Measurements from ENCODE around the gene HSD3B1.
"Not testable (repeated sequence)": the region's sequence is repeated elsewhere in the genome, so short reads cannot be mapped to it uniquely, and the experiment has no call there.

HSD3B1 gene

DNA sequence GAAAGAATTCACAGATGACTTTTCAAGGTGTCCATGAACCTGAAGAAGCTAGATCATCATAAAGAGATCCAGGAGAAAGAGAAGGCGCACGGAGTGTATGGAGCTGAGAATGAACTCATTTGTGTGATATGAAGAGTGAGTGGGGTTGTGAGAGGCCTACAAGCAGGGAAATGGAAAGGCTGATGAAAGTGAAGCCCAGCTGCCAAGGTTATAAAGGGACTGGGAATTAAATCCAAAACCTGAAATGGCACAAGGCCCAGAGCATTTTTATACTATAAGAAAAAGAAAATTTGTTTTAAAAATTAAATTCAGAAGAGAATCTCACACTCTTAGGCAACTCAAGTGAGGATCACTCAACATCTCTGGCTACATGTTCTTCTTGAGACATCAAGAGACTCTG, 43.4 kb downstream of the HSD3B1 start:
- no peak for DNase-seq (ENCODE audit: low read depth)
- TF ChIP-seq, protein P1, sequence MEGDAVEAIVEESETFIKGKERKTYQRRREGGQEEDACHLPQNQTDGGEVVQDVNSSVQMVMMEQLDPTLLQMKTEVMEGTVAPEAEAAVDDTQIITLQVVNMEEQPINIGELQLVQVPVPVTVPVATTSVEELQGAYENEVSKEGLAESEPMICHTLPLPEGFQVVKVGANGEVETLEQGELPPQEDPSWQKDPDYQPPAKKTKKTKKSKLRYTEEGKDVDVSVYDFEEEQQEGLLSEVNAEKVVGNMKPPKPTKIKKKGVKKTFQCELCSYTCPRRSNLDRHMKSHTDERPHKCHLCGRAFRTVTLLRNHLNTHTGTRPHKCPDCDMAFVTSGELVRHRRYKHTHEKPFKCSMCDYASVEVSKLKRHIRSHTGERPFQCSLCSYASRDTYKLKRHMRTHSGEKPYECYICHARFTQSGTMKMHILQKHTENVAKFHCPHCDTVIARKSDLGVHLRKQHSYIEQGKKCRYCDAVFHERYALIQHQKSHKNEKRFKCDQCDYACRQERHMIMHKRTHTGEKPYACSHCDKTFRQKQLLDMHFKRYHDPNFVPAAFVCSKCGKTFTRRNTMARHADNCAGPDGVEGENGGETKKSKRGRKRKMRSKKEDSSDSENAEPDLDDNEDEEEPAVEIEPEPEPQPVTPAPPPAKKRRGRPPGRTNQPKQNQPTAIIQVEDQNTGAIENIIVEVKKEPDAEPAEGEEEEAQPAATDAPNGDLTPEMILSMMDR (IDR thresholded peaks at IDR 0.05; ENCODE audit: low read depth, low read length, missing control alignments) = no peak

DNA sequence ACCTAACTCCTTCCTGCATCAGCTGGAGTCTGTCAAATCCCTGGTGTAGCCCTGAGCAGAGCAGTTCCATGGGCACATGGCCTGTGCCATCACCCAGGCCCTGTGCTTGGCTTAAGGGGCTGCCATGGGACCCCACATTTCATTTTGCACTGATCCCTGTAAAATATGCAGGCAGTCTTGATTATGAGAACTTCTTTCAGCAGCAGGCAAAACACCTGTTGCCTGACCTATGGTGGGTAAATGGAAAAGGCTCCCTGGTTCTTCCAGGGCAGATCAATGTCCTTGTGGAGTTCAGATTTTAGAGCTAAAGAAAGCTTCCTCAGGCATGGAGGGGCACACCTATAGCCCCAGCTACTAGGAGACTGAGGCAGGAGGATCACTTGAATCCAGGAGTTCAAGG, 44.2 kb downstream of the HSD3B1 start:
- DNase-seq (ENCODE audit: low read depth) = no peak
- TF ChIP-seq, protein P1 (IDR thresholded peaks at IDR 0.05; ENCODE audit: low read depth, low read length, missing control alignments) = no peak
- H3K4me3 ChIP-seq (ENCODE audit: low read depth, low read length) = no peak overlapping the region

More for the DNA sequence above, 43.4 kb downstream of the HSD3B1 start:
- no peak overlapping the region for H3K4me3 ChIP-seq (ENCODE audit: low read depth, low read length)

DNA sequence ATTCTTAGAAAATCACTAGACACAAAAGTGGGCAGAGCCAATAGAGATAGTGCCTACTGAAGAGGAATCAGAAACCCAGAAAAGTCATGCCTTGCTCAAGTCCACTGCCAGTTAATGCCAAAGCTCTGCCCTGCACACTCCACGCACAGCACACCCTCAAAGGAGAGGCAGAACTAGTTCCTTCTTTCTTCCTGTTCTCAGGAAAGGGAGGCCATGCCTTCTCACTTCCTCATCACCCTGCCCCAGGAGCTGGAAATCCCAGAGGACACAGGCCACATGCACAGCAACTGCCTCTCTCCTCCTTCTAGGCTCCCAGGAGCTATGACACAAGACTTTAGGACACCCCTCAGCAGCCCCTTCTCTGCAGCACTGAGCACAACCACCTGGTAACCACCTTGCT, 45.6 kb downstream of the HSD3B1 start:
- DNase-seq (ENCODE audit: low read depth); H3K4me3 ChIP-seq (ENCODE audit: low read depth, low read length): not testable (repeated sequence)

DNA sequence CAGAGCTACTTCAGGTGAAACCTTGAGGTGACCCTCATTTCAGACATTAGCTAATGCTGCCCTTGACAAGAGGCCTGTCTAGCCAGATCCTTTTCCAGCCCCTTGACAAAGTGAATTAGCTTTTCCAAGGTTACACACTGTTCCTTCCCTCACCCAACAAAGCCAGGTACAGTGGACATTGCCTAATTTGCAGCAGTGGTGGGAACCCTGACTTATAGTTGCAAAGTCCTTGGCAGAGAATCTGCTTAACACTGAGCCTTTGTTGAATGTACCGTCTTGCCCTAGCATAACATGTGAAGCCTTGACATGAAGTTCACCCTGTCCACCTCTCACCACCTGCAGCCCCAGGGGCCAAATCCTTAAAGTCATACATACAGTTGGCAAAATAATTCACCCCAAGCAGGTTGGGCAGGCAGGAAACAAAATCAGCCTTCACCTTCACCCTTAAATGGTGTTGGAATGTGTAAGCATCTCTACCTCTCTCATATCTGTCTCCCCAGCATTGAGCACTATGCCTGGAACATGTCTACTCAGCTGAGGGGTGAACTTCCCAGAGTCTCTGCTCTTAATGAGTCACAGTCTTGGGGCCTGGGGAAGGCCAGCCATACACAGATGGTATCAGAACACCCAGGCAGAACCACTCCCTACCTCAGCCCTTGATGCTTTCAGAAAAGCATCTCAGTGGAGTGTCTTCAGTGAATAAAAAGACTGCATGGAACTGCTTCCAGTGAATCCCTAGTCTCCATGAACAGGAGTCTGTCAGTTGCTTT, 46.5 kb downstream of the HSD3B1 start:
- H3K4me3 ChIP-seq (ENCODE audit: low read depth, low read length); DNase-seq (ENCODE audit: low read depth): not testable (repeated sequence)

DNA sequence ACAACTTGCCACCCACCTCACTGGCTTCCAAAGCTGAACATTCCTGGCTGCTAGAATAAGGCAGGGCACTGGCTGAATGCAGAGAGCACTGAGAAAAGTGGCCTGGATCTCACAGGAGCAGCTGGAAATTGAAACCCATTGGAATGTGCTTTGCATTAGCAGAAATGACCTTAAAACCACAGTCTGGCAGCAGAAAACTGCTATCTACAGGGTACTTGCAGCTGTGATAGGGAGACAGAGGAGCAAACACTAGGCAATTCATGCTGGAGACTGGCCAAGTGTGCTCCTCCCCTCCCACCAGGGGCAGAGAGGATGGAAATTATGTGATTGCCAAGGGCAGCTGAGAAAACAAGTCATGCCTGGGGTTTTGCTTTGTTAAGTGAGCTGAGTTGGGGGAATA, 47.2 kb downstream of the HSD3B1 start:
- TF ChIP-seq, protein P1 (IDR thresholded peaks at IDR 0.05; ENCODE audit: low read depth, low read length, missing control alignments) = no peak
- DNase-seq (ENCODE audit: low read depth) = no peak
- H3K4me3 ChIP-seq (ENCODE audit: low read depth, low read length) = no peak overlapping the region

DNA sequence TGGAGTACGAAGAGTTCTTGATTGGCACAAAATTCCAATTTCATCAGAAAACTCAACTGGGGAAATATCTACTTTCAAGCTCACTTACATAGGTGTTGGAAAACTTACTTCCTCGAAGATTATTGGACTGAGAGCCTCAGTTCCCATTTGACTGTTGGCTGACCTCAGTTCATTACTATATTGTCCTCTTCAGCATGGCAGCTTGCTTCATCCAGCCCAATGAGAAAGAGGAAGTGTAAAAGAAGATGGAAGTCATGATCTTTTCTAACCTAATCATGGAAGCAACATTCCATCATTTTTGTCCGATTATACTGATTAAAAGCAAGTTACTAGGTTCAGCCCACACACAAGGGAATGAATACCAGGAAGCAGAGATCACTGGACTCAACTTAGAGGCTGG, 49.4 kb downstream of the HSD3B1 start:
- no peak for DNase-seq (ENCODE audit: low read depth)
- no peak overlapping the region for H3K4me3 ChIP-seq (ENCODE audit: low read depth, low read length)
- TF ChIP-seq, protein P1 (IDR thresholded peaks at IDR 0.05; ENCODE audit: low read depth, low read length, missing control alignments) = no peak

DNA sequence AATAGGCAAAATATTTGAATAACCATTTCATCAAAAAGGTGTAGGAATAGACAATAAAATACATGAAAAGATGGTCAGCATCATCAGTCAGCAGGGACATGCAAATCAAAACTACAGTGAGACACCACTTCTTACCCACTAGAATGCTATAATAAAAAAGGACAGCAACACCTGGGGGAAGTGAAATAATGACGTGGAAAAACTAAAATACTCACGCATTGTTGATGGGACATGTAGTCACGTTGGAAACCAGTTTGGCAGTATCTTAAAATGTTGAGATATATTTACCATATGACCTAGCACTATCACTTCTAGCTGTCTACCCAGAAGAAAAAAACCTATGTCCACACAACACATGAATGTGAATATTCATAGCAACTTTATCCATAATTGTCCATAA, 53.4 kb downstream of the HSD3B1 start:
- peak; percentile 44 for DNase-seq (ENCODE audit: low read depth)
- H3K4me3 ChIP-seq (ENCODE audit: low read depth, low read length) = not testable (repeated sequence)

DNA sequence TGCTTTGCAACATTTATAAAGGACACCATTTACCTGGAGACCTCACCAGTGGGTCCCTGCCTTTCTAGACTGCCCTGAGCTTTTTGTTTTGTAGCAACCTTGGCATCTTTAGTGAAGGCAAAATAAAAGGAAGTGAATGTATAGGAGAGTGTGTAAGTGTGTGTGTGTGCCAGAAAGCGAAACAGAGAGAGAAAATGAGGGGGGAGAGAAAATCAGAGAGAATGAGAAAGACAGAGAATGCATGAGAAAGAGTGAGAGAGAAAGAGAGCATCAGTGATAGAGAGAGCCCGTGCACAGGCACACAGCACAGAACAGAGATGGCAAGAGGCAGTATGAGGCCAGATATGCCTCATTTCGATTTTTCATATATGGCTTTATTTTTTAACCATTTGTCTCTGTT, 57.5 kb downstream of the HSD3B1 start:
- peak; percentile 70 for DNase-seq (ENCODE audit: low read depth)
- H3K4me3 ChIP-seq (ENCODE audit: low read depth, low read length) = no peak overlapping the region; the same call in 1 of the 2 replicates
- TF ChIP-seq, protein P1 (IDR thresholded peaks at IDR 0.05; ENCODE audit: low read depth, low read length, missing control alignments) = no peak
